MM.1S (cell line): Measurements from ENCODE around the gene CTPS2.
"Not testable (repeated sequence)": the region's sequence is repeated elsewhere in the genome, so short reads cannot be mapped to it uniquely, and the experiment has no call there.

Experiments used
- DNase-seq: peaks from one replicate; pipeline ENCODE4 v3.0.0-alpha.2; 2015
- H2AFZ ChIP-seq: fragments of 300-600 bp; sonication (generic); 2 replicates; pipeline ENCODE4 v1.6.0; 2016; ENCODE audit warnings: antibody characterized with exemption, low read length
- H3F3A ChIP-seq: fragments of 300-600 bp; sonication (generic); 2 replicates; pipeline ENCODE4 v1.6.1; 2016; ENCODE audit warnings: mild to moderate bottlenecking, antibody characterized with exemption, low read length, moderate library complexity, mixed read lengths; ENCODE audit not compliant: insufficient read depth
- H3K27ac ChIP-seq: fragments of 300-600 bp; sonication (generic); 2 replicates; pipeline ENCODE4 v1.5.1; 2016; ENCODE audit warnings: mild to moderate bottlenecking, low read length
- H3K27me3 ChIP-seq: fragments of 300-600 bp; sonication (generic); replicated peaks from 2 replicates; pipeline ENCODE4 v1.6.0; 2016; ENCODE audit warnings: low read length; ENCODE audit not compliant: insufficient read depth
- H3K36me3 ChIP-seq: fragments of 300-600 bp; sonication (generic); replicated peaks from 2 replicates; pipeline ENCODE4 v1.6.1; 2016; ENCODE audit warnings: mild to moderate bottlenecking, low read length, mixed read lengths; ENCODE audit not compliant: insufficient read depth
- H3K4me1 ChIP-seq: fragments of 300-600 bp; sonication (generic); 2 replicates; pipeline ENCODE4 v1.6.1; 2016; ENCODE audit warnings: low read length, mixed read lengths
- H3K4me2 ChIP-seq: fragments of 300-600 bp; sonication (generic); 2 replicates; pipeline ENCODE4 v1.6.0; 2016; ENCODE audit warnings: low read depth, low read length
- H3K4me3 ChIP-seq: fragments of 300-600 bp; sonication (generic); 2 replicates; pipeline ENCODE4 v1.5.1; 2016; ENCODE audit warnings: low read length, mixed read lengths
- H3K79me2 ChIP-seq: fragments of 300-600 bp; sonication (generic); 2 replicates; pipeline ENCODE4 v1.6.1; 2016; ENCODE audit warnings: mixed run types, low read length, mixed read lengths
- H3K9ac ChIP-seq: fragments of 300-600 bp; sonication (generic); 2 replicates; pipeline ENCODE4 v1.6.1; 2016; ENCODE audit warnings: low read length, mixed read lengths
- H3K9me2 ChIP-seq: fragments of 300-600 bp; sonication (generic); replicated peaks from 2 replicates; pipeline ENCODE4 v1.6.1; 2016; ENCODE audit warnings: mild to moderate bottlenecking, low read length, mixed read lengths; ENCODE audit not compliant: insufficient read depth
- H3K9me3 ChIP-seq: fragments of 300-600 bp; sonication (generic); replicated peaks from 2 replicates; pipeline ENCODE4 v1.6.1; 2016; ENCODE audit warnings: mild to moderate bottlenecking, low read length, mixed read lengths; ENCODE audit not compliant: insufficient read depth
- H4K20me1 ChIP-seq: fragments of 300-600 bp; sonication (generic); 2 replicates; pipeline ENCODE4 v1.6.1; 2016; ENCODE audit warnings: mild to moderate bottlenecking, low read length, moderate library complexity, mixed read lengths; ENCODE audit not compliant: insufficient read depth
- CTCF ChIP-seq: fragments of 300-600 bp; sonication (generic); IDR thresholded peaks from 2 replicates; pipeline ENCODE4 v1.5.1; 2016; ENCODE audit warnings: antibody characterized with exemption, low read length, mixed read lengths
- EZH2 ChIP-seq: fragments of 300-600 bp; sonication (generic); optimal IDR thresholded peaks from 2 replicates; pipeline ENCODE3; 2017; ENCODE audit warnings: low read depth, mild to moderate bottlenecking, antibody characterized with exemption, low read length, mixed read lengths
- EZH2phosphoT487 ChIP-seq: fragments of 300-600 bp; sonication (generic); IDR thresholded peaks from 2 replicates; pipeline ENCODE4 v1.6.1; 2018; ENCODE audit warnings: antibody characterized with exemption, low read length

The CTPS2 gene

GRCh38 chrX:16628946-16629595 lies 83.4 kb downstream of the CTPS2 start:
- no peaks in the 10 kb centered on the region for H3K4me1 ChIP-seq
- no peak overlapping the region for H3K4me2 ChIP-seq
- no peaks in the 10 kb centered on the region for H3K27me3 ChIP-seq
- H3K79me2 ChIP-seq = no peaks in the 10 kb centered on the region
- no peaks in the 10 kb centered on the region for H3F3A ChIP-seq
- no peak overlapping the region for H2AFZ ChIP-seq
- H3K9me3 ChIP-seq = no peaks in the 10 kb centered on the region
- no peaks in the 10 kb centered on the region for H3K9me2 ChIP-seq
- no peaks in the 10 kb centered on the region for H4K20me1 ChIP-seq
- no peaks in the 10 kb centered on the region for H3K36me3 ChIP-seq
- no peak overlapping the region for H3K9ac ChIP-seq
- H3K4me3 ChIP-seq = no peak overlapping the region
- no peak for DNase-seq
- no peak overlapping the region for H3K27ac ChIP-seq
- TF ChIP-seq CTCF = no peak
- no peak for TF ChIP-seq EZH2
- TF ChIP-seq EZH2phosphoT487 = no peak

- not testable (repeated sequence) for H3K27ac ChIP-seq, H3K36me3 ChIP-seq, H3K4me1 ChIP-seq, H2AFZ ChIP-seq, H3K4me2 ChIP-seq, H3K79me2 ChIP-seq, H4K20me1 ChIP-seq, H3K9me2 ChIP-seq, H3K4me3 ChIP-seq, H3K27me3 ChIP-seq, H3K9me3 ChIP-seq, H3K9ac ChIP-seq, DNase-seq, H3F3A ChIP-seq
Observed at GRCh38 chrX:16628511-16628910, 84.0 kb downstream of the CTPS2 start.

GRCh38 chrX:16619024-16619423 lies 93.4 kb downstream of the CTPS2 start:
- Histone ChIP-seq H2AFZ (no peak overlapping the region), H3K27me3 (no peaks in the 10 kb centered on the region), H3K4me1 (no peaks in the 10 kb centered on the region), H3K79me2 (no peaks in the 10 kb centered on the region), H3K4me2 (no peak overlapping the region), H3K36me3 (no peaks in the 10 kb centered on the region), H3K9ac (no peak overlapping the region), H3K9me3 (no peaks in the 10 kb centered on the region), H3K4me3 (no peak overlapping the region), H3F3A (no peaks in the 10 kb centered on the region), H3K27ac (no peak overlapping the region), H4K20me1 (no peaks in the 10 kb centered on the region), H3K9me2 (no peaks in the 10 kb centered on the region)
- TF ChIP-seq EZH2phosphoT487 (no peak), CTCF (no peak), EZH2 (no peak)
- no peak for DNase-seq

GRCh38 chrX:16618422-16618821 lies 94.0 kb downstream of the CTPS2 start:
- Histone ChIP-seq H3K4me3 (no peak overlapping the region), H4K20me1 (no peaks in the 10 kb centered on the region), H3K79me2 (no peaks in the 10 kb centered on the region), H3K36me3 (no peaks in the 10 kb centered on the region), H3K9ac (no peak overlapping the region), H3K4me1 (no peaks in the 10 kb centered on the region), H3F3A (no peaks in the 10 kb centered on the region), H3K27me3 (no peaks in the 10 kb centered on the region), H3K27ac (no peak overlapping the region), H3K4me2 (no peak overlapping the region), H3K9me2 (no peaks in the 10 kb centered on the region), H3K9me3 (no peaks in the 10 kb centered on the region), H2AFZ (no peak overlapping the region)
- DNase-seq = no peak
- no peak for TF ChIP-seq EZH2phosphoT487
- no peak for TF ChIP-seq CTCF
- TF ChIP-seq EZH2 = no peak
